Measurements from ENCODE around the gene RUNX1.

DNA sequence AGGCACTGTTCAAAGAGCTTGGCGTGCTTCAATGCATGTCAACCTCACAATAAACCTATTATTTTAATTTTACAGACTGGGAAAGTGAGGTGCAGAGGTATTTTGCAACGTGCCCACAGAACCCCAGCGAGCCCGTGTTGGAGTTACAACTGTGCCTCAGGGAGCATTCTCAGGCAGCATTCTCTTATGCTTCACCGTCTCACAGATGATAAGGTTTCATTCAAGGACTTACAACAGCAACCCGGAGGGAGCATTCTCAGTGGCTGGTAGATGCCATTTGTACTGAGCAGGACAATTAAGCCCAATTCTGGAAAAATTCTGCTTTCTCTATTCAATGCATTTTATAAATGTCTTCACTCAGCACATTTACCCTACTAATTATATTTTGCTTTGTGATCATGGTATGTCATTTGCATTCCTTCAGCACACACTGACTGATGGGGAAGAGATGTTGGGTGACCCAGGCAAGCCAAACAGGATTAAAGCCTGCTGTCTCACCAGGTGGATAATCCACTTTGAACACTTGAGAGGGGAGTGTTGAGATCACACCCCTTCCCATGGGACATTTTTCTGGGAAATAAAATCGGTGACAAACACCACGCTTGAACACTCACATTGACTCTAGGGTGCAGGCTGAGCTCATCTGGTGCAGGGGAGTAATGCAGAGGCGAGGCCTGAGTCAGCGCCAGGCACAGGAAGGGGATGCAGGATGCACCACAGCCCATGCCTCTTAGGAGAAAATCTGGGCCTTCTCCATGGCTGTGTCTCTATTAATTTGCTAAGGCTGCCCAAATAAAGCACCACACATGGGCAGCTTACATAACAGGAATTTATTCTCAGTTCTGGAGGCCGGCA lies 266.4 kb downstream of the RUNX1 start:
- TF ChIP-seq POLR2A (IDR thresholded peaks at IDR 0.05; ENCODE audit: low read length) = no peak
- TF ChIP-seq GATA1 (IDR thresholded peaks at IDR 0.05; ENCODE audit: low read depth, low read length) = no peak

All from erythroblast (primary cell).